OCI-LY1 (cell line): Measurements from ENCODE around the gene EGR2.

Experiments
- H2AFZ ChIP-seq: fragments of 200-600 bp; sonication (generic), shearing (Covaris generic); 2 replicates; pipeline ENCODE4 v1.6.0; 2014; ENCODE audit warnings: antibody characterized with exemption, mild to moderate bottlenecking, low read length
- H3F3A ChIP-seq: fragments of 200-600 bp; sonication (generic), shearing (Covaris generic); 2 replicates; pipeline ENCODE4 v1.6.0; 2014; ENCODE audit warnings: mild to moderate bottlenecking, antibody characterized with exemption, low read length, moderate library complexity; ENCODE audit not compliant: insufficient read depth
- H3K27ac ChIP-seq: fragments of 200-600 bp; sonication (generic); 2 replicates; pipeline ENCODE4 v1.5.1; 2014; ENCODE audit warnings: low read length, mixed run types, mild to moderate bottlenecking, low read depth; ENCODE audit not compliant: poor library complexity, severe bottlenecking
- H3K27me3 ChIP-seq: fragments of 200-600 bp; sonication (generic); 2 replicates; pipeline ENCODE4 v1.6.0; 2014; ENCODE audit warnings: antibody characterized with exemption, mild to moderate bottlenecking, low read length, moderate library complexity; ENCODE audit not compliant: insufficient read depth
- H3K36me3 ChIP-seq: fragments of 200-600 bp; sonication (generic); 2 replicates; pipeline ENCODE4 v1.6.1; 2014; ENCODE audit warnings: mild to moderate bottlenecking, antibody characterized with exemption, low read length, moderate library complexity, mixed read lengths; ENCODE audit not compliant: insufficient read depth
- H3K4me1 ChIP-seq: fragments of 200-600 bp; sonication (generic); 2 replicates; pipeline ENCODE4 v1.5.1; 2014; ENCODE audit warnings: mild to moderate bottlenecking, low read length, moderate library complexity; ENCODE audit not compliant: insufficient read depth, severe bottlenecking
- H3K4me2 ChIP-seq: fragments of 200-600 bp; sonication (generic), shearing (Covaris generic); 2 replicates; pipeline ENCODE4 v1.6.1; 2014; ENCODE audit warnings: low read length
- H3K4me3 ChIP-seq: fragments of 200-600 bp; sonication (generic); 2 replicates; pipeline ENCODE4 v1.5.1; 2014; ENCODE audit warnings: low read length, low read depth, mild to moderate bottlenecking, mixed read lengths; ENCODE audit not compliant: poor library complexity, severe bottlenecking
- H3K79me2 ChIP-seq: fragments of 200-600 bp; shearing (Covaris generic); 2 replicates; pipeline ENCODE4 v1.6.1; 2016; ENCODE audit warnings: mixed run types, low read length, mixed read lengths; ENCODE audit not compliant: insufficient read depth
- H3K9ac ChIP-seq: fragments of 200-600 bp; sonication (generic), shearing (Covaris generic); 2 replicates; pipeline ENCODE4 v1.6.1; 2014; ENCODE audit warnings: mild to moderate bottlenecking, low read length, mixed read lengths
- H3K9me2 ChIP-seq: fragments of 200-600 bp; sonication (generic), shearing (Covaris generic); 2 replicates; pipeline ENCODE4 v1.6.1; 2014; ENCODE audit warnings: low read depth, mild to moderate bottlenecking, low read length, mixed read lengths
- H3K9me3 ChIP-seq: fragments of 200-600 bp; shearing (Covaris generic); 2 replicates; pipeline ENCODE4 v1.6.1; 2014; ENCODE audit warnings: low read length, mixed read lengths
- H4K20me1 ChIP-seq: fragments of 200-600 bp; sonication (generic), shearing (Covaris generic); 2 replicates; pipeline ENCODE4 v1.6.0; 2016; ENCODE audit warnings: mild to moderate bottlenecking, low read length; ENCODE audit not compliant: insufficient read depth
- CTCF ChIP-seq: fragments of 200-600 bp; sonication (generic), shearing (Covaris generic); IDR thresholded peaks from 2 replicates; pipeline ENCODE4 v1.5.1; 2017; ENCODE audit warnings: mild to moderate bottlenecking, antibody characterized with exemption, low read length, moderate library complexity, mixed read lengths
- EZH2 ChIP-seq: fragments of 200-600 bp; sonication (generic), shearing (Covaris generic); IDR thresholded peaks from 2 replicates; pipeline ENCODE4 v1.8.0; 2017; ENCODE audit warnings: borderline replicate concordance, mixed run types, mild to moderate bottlenecking, antibody characterized with exemption, low read length, moderate library complexity, mixed read lengths

Gene EGR2

GRCh38 chr10:62813981-62814380, 2.2 kb downstream of the EGR2 start:
- H3K9me3 ChIP-seq, result no peaks in the 10 kb centered on the region
- H3K27ac ChIP-seq, result no peak overlapping the region
- H3K4me3 ChIP-seq, result no peak overlapping the region
- H3K36me3 ChIP-seq, result no peaks in the 10 kb centered on the region; the same call in 1 of the 2 replicates
- no peak overlapping the region for H3K9ac ChIP-seq
- H3K9me2 ChIP-seq, result no peaks in the 10 kb centered on the region
- H3F3A ChIP-seq, result no peaks in the 10 kb centered on the region
- H4K20me1 ChIP-seq, result no peaks in the 10 kb centered on the region
- H3K79me2 ChIP-seq, result no peaks in the 10 kb centered on the region
- H2AFZ ChIP-seq, result no peak overlapping the region
- no peak for TF ChIP-seq EZH2
- no peak for TF ChIP-seq CTCF
- H3K27me3 ChIP-seq, result no peaks in the 10 kb centered on the region; the same call in 1 of the 2 replicates
- H3K4me2 ChIP-seq, result no peak overlapping the region
- peaks cover 22% of the 10 kb centered on the region for H3K4me1 ChIP-seq

GRCh38 chr10:62813453-62813852, 2.7 kb downstream of the EGR2 start:
- Histone ChIP-seq H3K27ac (no peak overlapping the region), H3K4me1 (peaks cover 20% of the 10 kb centered on the region), H3K4me2 (no peak overlapping the region), H3K9me3 (no peaks in the 10 kb centered on the region), H3K4me3 (no peak overlapping the region), H3K27me3 (no peaks in the 10 kb centered on the region; the same call in 1 of the 2 replicates), H3K9ac (no peak overlapping the region), H2AFZ (no peak overlapping the region), H3K36me3 (peaks cover 5% of the 10 kb centered on the region; the same call in 1 of the 2 replicates), H3K79me2 (no peaks in the 10 kb centered on the region), H4K20me1 (no peaks in the 10 kb centered on the region), H3K9me2 (no peaks in the 10 kb centered on the region), H3F3A (no peaks in the 10 kb centered on the region)
- no peak for TF ChIP-seq CTCF

- Histone ChIP-seq H3K27me3 (no peaks in the 10 kb centered on the region), H3K9me3 (no peaks in the 10 kb centered on the region), H3K4me1 (peaks cover 18% of the 10 kb centered on the region), H2AFZ (no peak overlapping the region), H4K20me1 (0 out of 2 replicates have a peak, but pooled peaks cover 4% of the 10 kb centered on the region), H3K79me2 (no peaks in the 10 kb centered on the region), H3K9me2 (no peaks in the 10 kb centered on the region), H3K27ac (no peak overlapping the region), H3F3A (no peaks in the 10 kb centered on the region), H3K4me2 (no peak overlapping the region), H3K36me3 (peaks cover 11% of the 10 kb centered on the region; the same call in 1 of the 2 replicates), H3K9ac (no peak overlapping the region), H3K4me3 (no peak overlapping the region)
- TF ChIP-seq EZH2, result no peak
- no peak for TF ChIP-seq CTCF
These were observed 3.3 kb downstream of the EGR2 start for GRCh38 chr10:62812672-62813439.
